Dermis blood vessel endothelial cell (primary cell): ENCODE measurements around the gene ABCG4. TPM values are rescaled to one million over a fixed set of nuclear protein-coding genes. Genes with fewer than 3 reads are reported as not detected.
"Not testable (repeated sequence)": the region's sequence is repeated elsewhere in the genome, so short reads cannot be mapped to it uniquely, and the experiment has no call there.

Experiments used
- DNase-seq: peaks from one replicate; pipeline ENCODE4 v3.0.0; 2010
- total RNA-seq: library from RNA; depleted of rRNA; stranded (reverse); fragments of >200 nt; gene quantifications from 2 replicates; pipeline ENCODE4 v1.2.3, GENCODE V29; 2014

ABCG4 gene
- total RNA-seq, 1 donor from 2014 or later = 0.17 TPM

- DNase-seq = not testable (repeated sequence)
Measured at GRCh38 chr11:119184399-119184798, 35.5 kb downstream of the ABCG4 start.

GRCh38 chr11:119185981-119186634, 37.3 kb downstream of the ABCG4 start:
- no peak for DNase-seq

GRCh38 chr11:119187123-119187892, 38.5 kb downstream of the ABCG4 start:
- DNase-seq = no peak

- no peak for DNase-seq
Measured at GRCh38 chr11:119188067-119188466, 39.2 kb downstream of the ABCG4 start.

- DNase-seq = no peak
Measured at GRCh38 chr11:119188887-119189286, 40.0 kb downstream of the ABCG4 start.

GRCh38 chr11:119189393-119189792, 40.5 kb downstream of the ABCG4 start:
- no peak for DNase-seq

- DNase-seq = no peak
Measured at GRCh38 chr11:119190531-119190930, 41.7 kb downstream of the ABCG4 start.

- not testable (repeated sequence) for DNase-seq
Measured at GRCh38 chr11:119191265-119191664, 42.4 kb downstream of the ABCG4 start.

GRCh38 chr11:119192111-119192510, 43.3 kb downstream of the ABCG4 start:
- DNase-seq = no peak

GRCh38 chr11:119193001-119193400, 44.1 kb downstream of the ABCG4 start:
- no peak for DNase-seq

GRCh38 chr11:119193626-119194025, 44.8 kb downstream of the ABCG4 start:
- DNase-seq = no peak

GRCh38 chr11:119194811-119195440, 46.1 kb downstream of the ABCG4 start:
- no peak for DNase-seq

- peak; percentile 81 for DNase-seq
Measured at GRCh38 chr11:119195680-119196079, 46.8 kb downstream of the ABCG4 start.

GRCh38 chr11:119196833-119197483, 48.1 kb downstream of the ABCG4 start:
- DNase-seq = peak; percentile 92

- DNase-seq = no peak
Measured at GRCh38 chr11:119198925-119199324, 50.1 kb downstream of the ABCG4 start.

- not testable (repeated sequence) for DNase-seq
Measured at GRCh38 chr11:119201236-119201635, 52.4 kb downstream of the ABCG4 start.

- no peak for DNase-seq
Measured at GRCh38 chr11:119202554-119202953, 53.7 kb downstream of the ABCG4 start.

GRCh38 chr11:119204066-119204465, 55.2 kb downstream of the ABCG4 start:
- no peak for DNase-seq

GRCh38 chr11:119205080-119205479, 56.2 kb downstream of the ABCG4 start:
- no peak for DNase-seq

- DNase-seq = peak; percentile 94
Measured at GRCh38 chr11:119205574-119206510, 57.0 kb downstream of the ABCG4 start, which contains the start of gene CBL. TSS of gene CBL (plus strand) at chr11:119206339. CDS start at chr11:119206418, 79 bp downstream.

- peak; percentile 44 for DNase-seq
Measured at GRCh38 chr11:119206511-119207414, 57.9 kb downstream of the ABCG4 start.
